ENCODE data around the gene ZWILCH.
"Not testable (repeated sequence)": the region's sequence is repeated elsewhere in the genome, so short reads cannot be mapped to it uniquely, and the experiment has no call there.

ZWILCH gene

GRCh38 chr15:66586155-66586976 is 81.2 kb downstream of the ZWILCH start:
- DNase-seq, result no peak

DNA sequence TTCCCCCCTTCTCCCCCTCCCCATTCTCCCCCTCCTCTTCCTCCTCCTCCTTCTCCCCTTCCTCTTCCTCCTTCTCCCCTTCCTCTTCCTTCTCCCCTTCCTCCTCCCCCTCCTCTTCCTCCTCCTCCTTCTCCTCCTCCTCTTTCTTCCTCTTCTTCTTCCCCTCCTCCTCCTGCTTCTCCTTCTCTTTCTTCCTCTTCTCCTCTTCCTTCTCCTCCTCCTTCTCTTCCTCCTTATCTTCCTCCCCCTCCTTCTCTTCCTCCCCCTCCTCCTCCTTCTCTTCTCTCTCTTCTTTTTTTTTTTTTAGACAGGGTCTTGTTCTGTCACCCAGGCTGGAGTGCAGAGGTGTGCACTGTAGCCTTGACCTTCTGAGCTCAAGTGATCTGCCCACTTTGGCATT is 81.9 kb downstream of the ZWILCH start:
- DNase-seq, result no peak

GRCh38 chr15:66587749-66588148 is 82.6 kb downstream of the ZWILCH start:
- DNase-seq, result no peak

DNA sequence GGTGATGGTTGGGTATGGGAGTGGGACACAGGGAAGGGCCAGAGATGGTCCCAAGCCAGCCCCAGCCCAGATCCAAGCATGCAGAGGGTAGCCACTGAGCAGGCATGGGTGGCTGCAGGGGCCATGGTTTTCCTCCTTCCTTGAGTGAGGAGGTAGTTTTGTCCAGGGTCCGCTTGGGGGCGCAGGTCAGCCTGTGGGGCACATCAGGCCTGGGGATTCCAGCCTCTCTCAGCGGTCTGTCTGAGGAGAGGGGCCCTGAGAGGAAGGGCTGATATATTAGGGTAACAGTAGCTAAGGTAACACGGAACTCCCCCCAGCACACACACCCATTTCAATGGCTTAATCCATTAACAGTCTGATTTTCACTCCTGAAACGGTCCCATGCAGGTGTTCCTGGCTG is 83.4 kb downstream of the ZWILCH start:
- DNase-seq, result no peak

GRCh38 chr15:66588971-66589370 is 83.8 kb downstream of the ZWILCH start:
- no peak for DNase-seq

- not testable (repeated sequence) for DNase-seq
Observed at GRCh38 chr15:66589429-66589828, 84.3 kb downstream of the ZWILCH start.

DNA sequence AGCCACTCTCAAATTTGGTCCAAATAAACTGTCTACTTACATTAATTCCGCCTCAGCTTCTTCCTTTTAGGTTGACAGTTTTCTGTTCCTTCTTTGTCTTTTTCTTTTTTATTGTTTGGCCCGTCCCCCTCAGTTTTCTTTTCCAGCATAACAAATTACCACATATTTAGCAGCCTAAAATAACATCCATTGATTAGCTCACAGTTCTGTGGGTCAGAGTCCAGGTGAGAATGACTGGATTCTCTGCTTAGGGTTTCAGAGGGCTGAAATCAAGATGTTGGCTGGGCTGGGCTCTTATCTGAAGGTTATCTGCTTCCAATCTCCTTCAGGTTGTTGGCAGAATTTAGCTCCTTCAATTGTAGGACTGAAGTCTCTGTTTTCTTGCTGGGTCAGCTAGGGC is 85.3 kb downstream of the ZWILCH start:
- DNase-seq, result no peak

GRCh38 chr15:66591322-66591862 is 86.3 kb downstream of the ZWILCH start:
- no peak for DNase-seq

GRCh38 chr15:66592505-66593218 is 87.5 kb downstream of the ZWILCH start:
- no peak for DNase-seq

DNA sequence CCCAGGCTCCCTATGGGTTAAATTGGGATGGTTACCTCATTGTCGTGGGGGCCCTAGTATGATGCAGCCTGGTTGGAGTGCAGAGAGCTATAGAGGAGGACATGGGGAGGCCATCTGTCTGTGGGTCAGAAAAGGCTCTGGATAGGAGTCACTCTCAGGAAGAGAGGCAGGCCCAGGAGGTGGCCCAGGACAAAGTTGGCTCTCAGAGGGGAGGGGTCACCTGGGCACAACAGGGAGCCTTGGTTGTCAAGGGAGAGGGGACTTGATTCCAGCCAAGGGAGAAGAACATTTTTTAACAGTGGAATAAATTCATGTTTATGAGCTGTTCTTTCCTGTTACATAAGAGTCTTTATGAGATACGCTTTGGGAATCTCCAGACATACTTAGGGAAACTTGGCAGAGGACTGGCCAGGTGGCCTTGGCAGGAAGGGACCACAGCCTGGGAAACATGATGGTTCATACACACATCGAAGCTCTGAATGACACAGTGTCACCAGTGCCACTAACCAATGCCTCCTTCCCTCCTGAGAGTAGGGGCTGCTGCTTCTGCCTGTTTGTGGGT is 88.2 kb downstream of the ZWILCH start:
- no peak for DNase-seq

GRCh38 chr15:66594344-66594743 is 89.2 kb downstream of the ZWILCH start:
- DNase-seq, result no peak

GRCh38 chr15:66594836-66595235 is 89.7 kb downstream of the ZWILCH start:
- DNase-seq, result no peak

DNA sequence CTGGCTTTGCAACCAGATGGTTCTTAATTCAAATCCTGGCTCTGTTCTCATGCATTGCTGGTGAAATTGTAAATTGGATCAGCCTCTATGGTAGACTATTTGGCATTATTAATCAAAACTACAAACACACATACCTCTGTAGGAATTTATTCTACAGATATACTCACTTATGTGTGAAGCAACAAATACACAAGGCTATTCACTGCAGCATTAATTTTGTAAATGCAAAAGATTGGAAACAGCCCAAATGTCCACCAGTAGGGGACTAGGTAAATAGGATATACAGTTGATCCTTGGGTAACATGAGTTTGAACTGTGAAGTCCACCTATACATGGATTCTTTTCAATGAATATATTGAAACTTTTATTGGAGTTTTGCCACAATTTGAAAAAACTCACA is 90.2 kb downstream of the ZWILCH start:
- DNase-seq, result no peak

- DNase-seq, result no peak
Observed at GRCh38 chr15:66595931-66596545, 90.9 kb downstream of the ZWILCH start.

DNA sequence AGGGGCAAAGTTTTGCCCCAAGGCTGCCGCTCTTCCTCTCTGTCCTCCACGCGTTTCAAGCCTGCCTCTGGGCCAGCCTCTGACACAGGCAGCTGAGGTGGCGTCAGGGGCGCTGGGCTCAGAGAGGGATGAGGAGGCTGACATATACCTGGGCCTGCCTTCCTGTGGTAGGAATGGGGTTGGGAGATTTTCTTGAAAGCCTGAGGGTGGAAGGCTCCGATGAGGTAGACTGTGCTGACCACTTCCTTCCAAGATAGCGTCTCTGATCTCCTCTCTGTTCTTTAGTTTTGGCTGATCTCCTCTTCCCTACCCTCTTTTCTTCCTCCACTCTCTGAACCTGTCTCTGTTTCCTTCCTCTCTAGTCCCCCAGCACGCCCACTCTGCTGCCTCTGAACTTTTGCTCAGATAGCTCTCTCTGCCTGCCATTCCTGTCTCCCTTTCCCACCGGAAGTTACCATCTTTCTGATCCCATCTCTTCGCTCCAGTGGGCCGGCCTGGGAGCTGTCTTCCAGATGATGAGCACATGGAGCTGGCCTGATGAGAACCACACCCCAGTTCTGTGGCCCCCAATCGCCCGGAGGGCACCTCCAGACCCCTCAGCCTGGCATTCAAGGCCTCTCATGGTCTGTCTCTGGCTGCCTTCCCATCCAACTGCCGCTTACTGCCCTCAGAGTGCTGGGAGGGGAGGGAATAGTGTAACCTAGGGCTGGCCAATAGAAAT is 93.1 kb downstream of the ZWILCH start:
- peak in 1 of 2 experiments; percentile 23 for DNase-seq

Measured in activated T-cell treated with anti-CD3 and anti-CD28 coated beads, Interleukin-2, amount 50 U/mL, for 48 hours (primary cell).